ENCODE data around the gene ZNF143. TPM values are rescaled to one million over a fixed set of nuclear protein-coding genes. Genes with fewer than 3 reads are reported as not detected.
"Not testable (repeated sequence)": the region's sequence is repeated elsewhere in the genome, so short reads cannot be mapped to it uniquely, and the experiment has no call there.

Gene ZNF143
- total RNA-seq, 1 experiment from 2014 or later = 16.9 TPM

- peaks cover 14% of the 10 kb centered on the region for H3K4me1 ChIP-seq (replicated peaks)
- DNase-seq (ENCODE audit: low read depth in 1 of 2, low spot score in 2 of 2) = no peak
- H3K36me3 ChIP-seq = no peaks in the 10 kb centered on the region
- H3K4me3 ChIP-seq = no peak overlapping the region
- H3K27ac ChIP-seq = no peak overlapping the region
- no peaks in the 10 kb centered on the region for H3K9me3 ChIP-seq (replicated peaks)
- H3K27me3 ChIP-seq (replicated peaks) = no peaks in the 10 kb centered on the region
Measured at GRCh38 chr11:9535189-9535781, 74.5 kb downstream of the ZNF143 start.

GRCh38 chr11:9538548-9538947, 77.7 kb downstream of the ZNF143 start:
- Histone ChIP-seq H3K9me3 (replicated peaks) (no peaks in the 10 kb centered on the region), H3K4me3 (no peak overlapping the region), H3K27ac (no peak overlapping the region), H3K36me3 (no peaks in the 10 kb centered on the region), H3K4me1 (replicated peaks) (peaks cover 8% of the 10 kb centered on the region), H3K27me3 (replicated peaks) (no peaks in the 10 kb centered on the region)
- no peak for DNase-seq (ENCODE audit: low read depth in 1 of 2, low spot score in 2 of 2)

- H3K4me1 ChIP-seq (replicated peaks); H3K36me3 ChIP-seq; H3K27me3 ChIP-seq (replicated peaks); H3K9me3 ChIP-seq (replicated peaks); H3K4me3 ChIP-seq; DNase-seq (ENCODE audit: low read depth in 1 of 2, low spot score in 2 of 2); H3K27ac ChIP-seq: not testable (repeated sequence)
Measured at GRCh38 chr11:9549216-9549615, 88.4 kb downstream of the ZNF143 start.

- no peaks in the 10 kb centered on the region for H3K27me3 ChIP-seq (replicated peaks)
- no peak for DNase-seq (ENCODE audit: low read depth in 1 of 2, low spot score in 2 of 2)
- H3K9me3 ChIP-seq (replicated peaks) = no peaks in the 10 kb centered on the region
- no peaks in the 10 kb centered on the region for H3K4me1 ChIP-seq (replicated peaks)
- H3K4me3 ChIP-seq = no peak overlapping the region
- no peaks in the 10 kb centered on the region for H3K36me3 ChIP-seq
- H3K27ac ChIP-seq = no peak overlapping the region
Measured at GRCh38 chr11:9550191-9550628, 89.4 kb downstream of the ZNF143 start.

- Histone ChIP-seq H3K9me3 (replicated peaks) (no peaks in the 10 kb centered on the region), H3K36me3 (no peaks in the 10 kb centered on the region), H3K4me1 (replicated peaks) (peaks cover 15% of the 10 kb centered on the region), H3K27me3 (replicated peaks) (no peaks in the 10 kb centered on the region), H3K4me3 (no peak overlapping the region), H3K27ac (no peak overlapping the region)
- no peak for DNase-seq (ENCODE audit: low read depth in 1 of 2, low spot score in 2 of 2)
Measured at GRCh38 chr11:9561279-9561982, 100.6 kb downstream of the ZNF143 start.

GRCh38 chr11:9562716-9563115, 101.9 kb downstream of the ZNF143 start:
- DNase-seq (ENCODE audit: low read depth in 1 of 2, low spot score in 2 of 2) = no peak
- peaks cover 23% of the 10 kb centered on the region for H3K4me1 ChIP-seq (replicated peaks)
- no peaks in the 10 kb centered on the region for H3K27me3 ChIP-seq (replicated peaks)
- no peaks in the 10 kb centered on the region for H3K36me3 ChIP-seq
- H3K9me3 ChIP-seq (replicated peaks) = no peaks in the 10 kb centered on the region
- no peak overlapping the region for H3K4me3 ChIP-seq
- H3K27ac ChIP-seq = no peak overlapping the region

- H3K4me3 ChIP-seq = no peak overlapping the region
- H3K27ac ChIP-seq = no peak overlapping the region
- no peaks in the 10 kb centered on the region for H3K9me3 ChIP-seq (replicated peaks)
- no peaks in the 10 kb centered on the region for H3K36me3 ChIP-seq
- no peak for DNase-seq (ENCODE audit: low read depth in 1 of 2, low spot score in 2 of 2)
- peaks cover 29% of the 10 kb centered on the region for H3K4me1 ChIP-seq (replicated peaks)
- H3K27me3 ChIP-seq (replicated peaks) = no peaks in the 10 kb centered on the region
Measured at GRCh38 chr11:9563196-9563730, 102.5 kb downstream of the ZNF143 start.

- Histone ChIP-seq H3K36me3 (no peaks in the 10 kb centered on the region), H3K4me3 (no peak overlapping the region), H3K4me1 (replicated peaks) (peaks cover 43% of the 10 kb centered on the region), H3K27ac (peak overlapping the region; percentile 97), H3K9me3 (replicated peaks) (no peaks in the 10 kb centered on the region), H3K27me3 (replicated peaks) (no peaks in the 10 kb centered on the region)
- peak; percentile 89 to 92 for DNase-seq (ENCODE audit: low read depth in 1 of 2, low spot score in 2 of 2)
Measured at GRCh38 chr11:9565822-9566560, 105.2 kb downstream of the ZNF143 start.

- no peaks in the 10 kb centered on the region for H3K36me3 ChIP-seq
- DNase-seq (ENCODE audit: low read depth in 1 of 2, low spot score in 2 of 2) = peak in 1 of 2 experiments; percentile 20
Measured at GRCh38 chr11:9566561-9567063, 105.8 kb downstream of the ZNF143 start.

GRCh38 chr11:9567401-9567800, 106.6 kb downstream of the ZNF143 start:
- Histone ChIP-seq H3K36me3 (no peaks in the 10 kb centered on the region), H3K27me3 (replicated peaks) (no peaks in the 10 kb centered on the region), H3K27ac (peak overlapping the region; percentile 97), H3K4me1 (replicated peaks) (peaks cover 53% of the 10 kb centered on the region), H3K4me3 (no peak overlapping the region), H3K9me3 (replicated peaks) (no peaks in the 10 kb centered on the region)
- no peak for DNase-seq (ENCODE audit: low read depth in 1 of 2, low spot score in 2 of 2)

More at GRCh38 chr11:9566561-9567063, 105.8 kb downstream of the ZNF143 start:
- Histone ChIP-seq H3K9me3 (replicated peaks) (no peaks in the 10 kb centered on the region), H3K27ac (peak overlapping the region; percentile 97), H3K4me3 (no peak overlapping the region), H3K27me3 (replicated peaks) (no peaks in the 10 kb centered on the region), H3K4me1 (replicated peaks) (peaks cover 46% of the 10 kb centered on the region)

- peak overlapping the region; percentile 97 for H3K27ac ChIP-seq
- H3K36me3 ChIP-seq = no peaks in the 10 kb centered on the region
- no peak overlapping the region for H3K4me3 ChIP-seq
- no peak for DNase-seq (ENCODE audit: low read depth in 1 of 2, low spot score in 2 of 2)
- H3K4me1 ChIP-seq (replicated peaks) = peaks cover 54% of the 10 kb centered on the region
- no peaks in the 10 kb centered on the region for H3K9me3 ChIP-seq (replicated peaks)
- H3K27me3 ChIP-seq (replicated peaks) = no peaks in the 10 kb centered on the region
Measured at GRCh38 chr11:9568161-9568853, 107.5 kb downstream of the ZNF143 start.

- H3K36me3 ChIP-seq = peaks cover 4% of the 10 kb centered on the region
- peak; percentile 49 to 62 for DNase-seq (ENCODE audit: low read depth in 1 of 2, low spot score in 2 of 2)
- H3K4me1 ChIP-seq (replicated peaks) = peaks cover 54% of the 10 kb centered on the region
- no peaks in the 10 kb centered on the region for H3K27me3 ChIP-seq (replicated peaks)
- H3K9me3 ChIP-seq (replicated peaks) = no peaks in the 10 kb centered on the region
- peak overlapping the region; percentile 97 for H3K27ac ChIP-seq
- H3K4me3 ChIP-seq = no peak overlapping the region
Measured at GRCh38 chr11:9568854-9569587, 108.2 kb downstream of the ZNF143 start.

Measured in SJSA1 (cell line).